ENCODE data around the gene SPTLC3. TPM values are rescaled to one million over a fixed set of nuclear protein-coding genes. Genes with fewer than 3 reads are reported as not detected.

Gene SPTLC3
- total RNA-seq, 1 experiment from 2014 or later = 37.4 TPM

DNA sequence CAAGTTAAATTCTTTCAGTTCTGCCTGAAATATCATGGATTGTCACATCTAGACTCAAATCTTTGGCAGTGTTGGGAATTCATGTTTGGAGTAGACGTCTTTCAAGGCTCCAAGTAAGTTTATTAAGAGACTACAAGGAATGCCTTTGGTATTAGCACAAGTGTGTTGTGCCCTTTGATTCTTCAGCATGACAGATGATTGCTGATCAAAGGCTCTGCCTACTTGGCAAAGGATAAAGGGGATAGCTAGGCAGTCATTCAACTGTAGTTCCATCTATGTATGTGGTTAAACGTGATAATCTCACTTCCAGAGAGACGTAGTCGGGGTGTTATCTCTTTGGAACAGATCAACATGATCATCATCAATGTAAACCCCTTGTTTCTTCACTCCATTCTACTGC lies 86.2 kb downstream of the SPTLC3 start:
- no peak for DNase-seq (ENCODE audit: low read depth)

DNA sequence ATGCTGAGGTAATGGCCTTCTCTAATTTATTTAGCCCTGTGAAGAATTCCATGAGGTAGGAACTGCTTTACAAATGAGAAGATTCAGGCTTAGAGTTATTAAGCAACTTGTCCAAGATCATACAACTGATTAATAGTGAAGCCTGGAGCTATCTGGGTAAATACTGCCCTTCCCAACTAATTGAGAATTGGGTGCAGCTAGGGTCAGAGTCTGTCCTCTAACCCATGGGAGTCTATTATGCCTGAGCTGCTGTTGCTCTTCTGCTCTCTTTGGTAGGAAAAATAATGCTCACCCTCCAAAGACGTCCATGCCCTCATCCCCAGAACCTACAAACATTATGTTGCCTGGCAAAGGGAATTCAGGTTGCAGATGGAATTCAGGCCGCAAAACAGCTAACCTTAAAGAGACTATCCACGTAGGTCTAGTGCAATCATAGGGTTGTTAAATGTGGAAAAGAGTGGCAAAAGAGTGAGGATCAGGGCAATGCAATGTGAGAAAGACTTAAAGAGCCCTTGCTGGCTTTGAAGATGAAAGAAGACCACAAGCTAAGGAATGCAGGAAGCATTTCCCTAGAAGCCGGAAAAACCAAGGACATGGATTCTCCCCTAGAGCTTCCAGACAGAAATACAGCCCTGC lies 90.1 kb downstream of the SPTLC3 start:
- no peak for DNase-seq (ENCODE audit: low read depth)

DNA sequence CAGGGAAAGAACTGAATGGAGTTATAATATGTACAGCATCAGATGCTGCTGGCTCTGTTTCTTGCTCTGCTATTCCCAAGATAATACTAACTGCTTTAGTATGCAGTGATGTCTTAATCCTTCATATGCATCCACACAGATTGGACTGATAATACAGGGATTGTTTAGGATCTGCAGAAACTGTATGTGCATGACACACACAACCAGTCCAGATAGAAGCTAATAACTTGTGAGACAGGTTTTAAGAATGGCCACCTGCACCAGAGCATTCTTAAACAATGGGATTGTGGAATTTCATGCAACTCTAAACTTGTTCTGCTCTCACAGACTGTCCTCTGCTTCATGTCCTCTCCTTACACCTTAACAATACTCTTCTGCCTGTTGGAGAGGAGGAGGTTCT lies 90.9 kb downstream of the SPTLC3 start:
- no peak for DNase-seq (ENCODE audit: low read depth)

DNA sequence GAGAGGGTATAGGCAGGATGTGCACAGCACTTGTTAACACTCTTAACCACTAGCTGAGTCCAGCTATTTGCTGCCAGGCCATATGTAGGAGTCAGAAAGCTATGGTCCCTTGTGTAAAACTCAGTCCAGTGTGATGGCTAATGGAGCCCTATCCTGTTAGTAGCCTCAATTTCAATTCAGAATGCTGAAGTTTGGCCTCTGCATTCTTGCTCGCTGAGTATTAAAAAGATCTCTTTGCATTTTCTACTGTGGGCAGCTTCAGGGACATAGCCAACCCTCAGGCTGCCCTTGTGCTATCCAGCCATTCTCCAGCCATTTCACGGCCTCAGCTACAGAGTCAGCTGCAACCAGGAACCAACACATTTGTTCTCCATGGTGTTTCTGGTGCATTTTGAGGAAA lies 92.5 kb downstream of the SPTLC3 start:
- peak; percentile 32 for DNase-seq (ENCODE audit: low read depth)

DNA sequence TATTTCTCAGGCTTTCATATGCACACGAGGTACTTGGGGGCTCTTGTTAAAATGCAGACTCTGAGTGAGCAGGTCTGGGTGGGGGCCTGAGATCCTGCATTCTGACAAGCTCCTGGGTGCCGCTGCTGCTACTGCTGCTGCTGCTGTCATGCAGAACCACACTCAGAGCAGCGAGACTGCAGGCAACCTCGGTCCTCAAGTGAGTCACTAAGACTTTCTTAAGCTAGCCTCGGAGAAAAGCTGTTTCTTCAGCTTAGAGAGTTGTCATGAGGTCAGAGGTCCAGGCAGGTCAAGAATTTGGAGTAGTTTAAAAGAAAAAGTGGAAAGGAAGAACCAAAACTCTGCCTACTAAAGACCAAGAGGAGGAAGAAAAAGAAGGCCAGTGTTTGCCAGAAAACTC lies 92.9 kb downstream of the SPTLC3 start:
- peak; percentile 67 for DNase-seq (ENCODE audit: low read depth)

DNA sequence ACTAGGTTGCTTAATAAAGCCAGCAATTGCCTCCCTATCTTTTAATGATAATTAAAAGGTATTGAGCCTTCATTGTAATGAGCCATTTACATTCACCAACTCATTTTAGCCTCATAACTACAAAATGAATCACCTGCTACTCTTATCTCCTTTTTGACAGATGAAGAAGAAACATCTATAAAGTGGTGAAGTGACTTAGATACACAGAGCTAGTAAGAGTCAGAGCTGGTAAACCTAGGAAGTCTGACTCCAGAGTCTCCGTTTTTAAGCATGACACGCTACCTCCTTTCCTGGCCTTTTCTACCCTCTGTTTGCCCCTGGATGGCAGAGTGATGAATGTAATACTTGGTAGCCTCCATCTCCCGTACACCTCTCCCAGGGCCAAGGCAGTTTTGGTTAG lies 93.5 kb downstream of the SPTLC3 start:
- DNase-seq (ENCODE audit: low read depth) = no peak

DNA sequence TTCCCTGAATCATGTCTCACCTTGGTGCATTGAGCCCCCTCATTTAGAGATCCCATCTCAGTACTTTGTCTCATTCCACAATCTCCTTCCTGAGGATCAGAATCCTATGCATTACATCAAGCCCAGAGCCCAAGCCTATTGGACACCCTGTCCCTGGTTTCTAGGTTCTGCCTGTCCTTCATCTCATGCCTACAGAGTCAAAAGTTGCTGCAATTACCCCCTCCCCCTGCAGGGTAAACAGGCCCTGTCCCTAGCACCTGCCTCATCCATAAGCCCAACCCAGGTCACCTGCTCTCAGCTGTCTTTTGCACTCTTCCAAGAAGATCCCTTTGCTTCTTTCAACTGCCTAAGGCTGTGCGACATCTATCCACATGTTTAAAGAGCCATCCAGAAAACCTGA lies 93.9 kb downstream of the SPTLC3 start:
- DNase-seq (ENCODE audit: low read depth) = no peak

DNA sequence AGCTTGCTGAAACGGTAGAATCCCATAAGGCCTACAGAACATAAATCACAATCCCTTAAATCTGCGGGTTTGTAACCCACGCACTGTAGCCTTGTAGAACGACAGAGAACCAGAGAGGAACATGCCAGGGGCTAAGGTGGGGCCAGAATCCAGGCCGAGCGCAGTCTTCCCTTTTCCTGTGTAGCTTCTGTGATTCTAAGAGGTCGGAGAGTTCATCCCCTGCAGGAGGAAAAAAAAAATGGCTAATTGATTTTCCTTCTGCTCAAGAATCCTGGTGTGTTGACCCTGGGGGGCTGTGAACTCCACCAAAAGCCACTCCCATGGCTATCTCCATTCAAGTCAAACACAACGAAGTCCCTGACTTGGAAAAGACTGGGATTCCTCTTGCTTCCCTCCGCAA lies 96.3 kb downstream of the SPTLC3 start:
- DNase-seq (ENCODE audit: low read depth) = no peak

DNA sequence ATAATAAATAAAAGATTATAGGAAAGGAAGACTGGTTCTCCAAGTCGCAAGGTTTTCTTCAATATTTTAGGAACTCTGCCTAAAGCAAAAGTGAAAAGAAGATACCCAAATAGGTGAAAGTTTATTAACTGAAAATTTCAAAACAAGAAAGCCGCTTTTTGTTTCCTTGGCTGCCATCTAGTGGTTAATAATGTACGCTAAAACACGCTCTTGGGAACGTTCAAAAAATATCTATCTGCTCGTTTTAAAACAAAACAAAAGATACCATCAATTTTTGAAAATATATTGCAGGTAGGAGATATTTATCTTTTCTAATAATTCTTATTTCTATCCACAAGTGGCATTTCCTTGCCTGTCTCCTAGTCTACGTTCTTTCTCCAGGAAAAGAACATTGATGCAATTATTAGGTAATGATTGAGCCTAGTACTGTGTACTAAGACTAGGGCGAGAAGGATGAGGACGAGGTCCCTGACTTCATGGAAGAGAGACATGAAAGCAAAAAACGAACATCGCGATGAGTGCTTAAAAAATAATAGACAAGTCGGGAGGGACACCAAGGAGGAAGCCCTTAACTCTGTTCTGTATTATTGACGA lies 97.2 kb downstream of the SPTLC3 start:
- peak; percentile 51 for DNase-seq (ENCODE audit: low read depth)

DNA sequence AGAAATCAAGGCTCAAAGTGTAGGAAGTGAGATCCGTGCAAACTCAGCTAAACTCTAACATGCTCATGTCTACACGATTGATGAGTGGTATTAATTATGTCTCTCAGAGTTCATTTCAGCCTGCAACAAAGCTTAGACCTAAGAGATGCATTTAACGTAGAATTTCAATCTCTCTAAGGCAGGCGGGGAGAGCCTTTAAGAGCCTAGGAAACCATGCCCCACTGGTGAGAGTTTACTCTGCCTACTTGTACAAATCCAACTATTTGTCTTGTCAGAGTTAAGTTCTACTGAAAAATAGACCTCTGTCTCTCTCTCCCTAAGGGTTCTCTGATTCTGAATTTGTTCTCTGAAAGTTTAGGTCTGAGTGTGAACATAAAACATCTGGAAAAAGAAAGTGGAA lies 100.9 kb downstream of the SPTLC3 start:
- no peak for DNase-seq (ENCODE audit: low read depth)

DNA sequence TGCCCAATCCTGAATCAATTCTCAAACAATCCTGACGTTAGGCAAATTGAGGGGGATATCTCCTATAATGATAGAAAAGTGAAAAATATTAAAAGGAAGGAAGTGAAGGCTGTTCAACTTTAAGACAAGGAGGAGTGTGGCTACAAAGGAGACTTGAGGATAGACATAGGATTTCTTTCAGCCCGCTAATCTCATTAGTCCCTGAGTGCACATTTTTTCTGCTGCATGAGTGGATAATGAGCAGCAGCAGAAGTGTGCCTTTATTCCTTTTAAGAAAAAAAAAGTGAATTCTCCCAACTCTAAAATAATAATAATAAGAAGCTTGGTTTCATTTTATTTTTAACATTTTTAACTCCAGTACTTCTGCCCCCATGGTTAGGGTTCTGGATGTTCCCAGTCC lies 102.0 kb downstream of the SPTLC3 start:
- no peak for DNase-seq (ENCODE audit: low read depth)

DNA sequence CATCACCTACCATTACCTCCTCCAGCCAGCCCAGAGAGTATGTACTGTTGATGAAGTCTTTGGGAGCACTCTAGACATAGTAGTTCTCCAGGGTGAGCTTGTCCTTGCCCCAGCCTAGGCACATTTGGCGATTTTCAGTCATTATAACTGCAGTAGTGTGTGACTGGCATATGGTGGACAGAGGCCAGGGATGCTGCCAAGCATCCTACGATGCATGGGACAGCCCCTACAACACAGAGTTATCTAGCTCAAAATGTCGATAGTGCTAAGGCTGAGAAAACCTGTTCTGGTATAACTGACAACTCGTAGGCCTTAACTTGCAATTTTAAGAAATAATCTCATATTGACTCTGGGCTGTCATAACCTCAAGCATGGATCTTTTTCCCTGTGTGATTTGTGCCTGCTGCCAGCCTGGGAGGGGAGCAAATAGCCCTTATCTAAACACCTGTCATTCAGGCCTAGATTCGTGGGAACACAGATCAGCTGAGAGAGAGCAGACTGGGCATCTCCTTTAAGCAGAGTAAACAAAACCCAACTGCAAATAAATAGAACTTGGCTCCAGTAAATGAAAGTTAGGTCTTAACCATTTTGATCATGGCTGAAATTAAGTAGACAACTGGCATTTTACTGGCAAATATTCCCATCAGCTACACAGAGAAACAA lies 102.6 kb downstream of the SPTLC3 start:
- DNase-seq (ENCODE audit: low read depth) = no peak

DNA sequence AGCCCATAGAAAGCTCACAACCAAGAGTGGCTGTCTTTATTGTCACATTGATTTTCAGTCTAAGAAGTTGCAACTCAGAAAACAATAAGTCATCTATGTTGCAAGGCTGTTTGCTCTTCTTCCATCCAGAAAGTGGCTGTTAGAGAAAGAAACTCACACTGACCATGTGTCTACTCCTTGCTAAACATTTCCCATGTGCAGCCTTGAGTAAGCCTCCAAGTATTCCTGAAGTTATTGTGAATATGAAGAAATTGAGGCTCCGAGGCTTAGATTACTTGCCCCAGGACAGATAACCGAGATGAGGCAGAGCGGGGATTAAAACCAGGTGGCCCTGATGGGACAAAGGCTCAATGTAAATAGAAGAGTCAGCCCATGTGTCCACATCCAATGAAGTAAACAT lies 105.0 kb downstream of the SPTLC3 start:
- DNase-seq (ENCODE audit: low read depth) = no peak

DNA sequence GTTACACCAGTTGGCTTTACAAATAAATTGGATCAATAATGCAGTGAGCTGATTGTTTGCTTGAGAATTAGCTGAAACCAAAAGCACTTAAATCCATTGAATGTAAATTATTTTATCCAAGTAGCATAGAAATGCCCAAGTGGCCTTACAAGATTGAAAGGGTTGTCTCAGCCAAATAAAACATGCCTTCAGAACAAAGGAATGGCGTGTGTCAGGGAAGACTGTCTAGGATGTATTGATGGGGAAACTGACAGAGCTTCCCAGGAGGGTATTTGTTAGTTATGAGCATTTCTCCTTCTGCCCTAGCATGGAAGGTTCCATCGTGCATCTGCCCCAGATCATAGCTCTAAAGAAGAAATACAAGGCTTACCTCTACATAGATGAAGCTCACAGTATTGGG lies 108.4 kb downstream of the SPTLC3 start:
- DNase-seq (ENCODE audit: low read depth) = no peak

DNA sequence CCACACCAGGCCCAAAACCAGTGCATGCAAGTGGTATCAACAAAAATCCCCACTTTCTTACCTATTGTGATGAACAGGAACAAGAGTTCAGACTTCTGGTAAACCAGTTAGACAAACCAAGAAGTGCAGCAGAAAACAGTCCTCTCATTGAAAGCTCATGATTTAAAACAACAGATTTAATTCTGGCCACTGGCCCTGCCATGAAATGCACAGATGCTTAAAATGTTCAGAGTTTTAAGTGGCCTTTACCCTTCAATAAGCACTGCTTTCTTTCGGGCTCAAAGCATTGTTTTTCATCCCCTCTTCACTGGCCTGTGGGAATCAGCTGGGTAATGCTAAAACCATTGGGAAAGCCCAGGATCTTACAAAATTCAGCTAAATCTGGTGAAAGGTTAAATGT lies 109.9 kb downstream of the SPTLC3 start:
- no peak for DNase-seq (ENCODE audit: low read depth)

DNA sequence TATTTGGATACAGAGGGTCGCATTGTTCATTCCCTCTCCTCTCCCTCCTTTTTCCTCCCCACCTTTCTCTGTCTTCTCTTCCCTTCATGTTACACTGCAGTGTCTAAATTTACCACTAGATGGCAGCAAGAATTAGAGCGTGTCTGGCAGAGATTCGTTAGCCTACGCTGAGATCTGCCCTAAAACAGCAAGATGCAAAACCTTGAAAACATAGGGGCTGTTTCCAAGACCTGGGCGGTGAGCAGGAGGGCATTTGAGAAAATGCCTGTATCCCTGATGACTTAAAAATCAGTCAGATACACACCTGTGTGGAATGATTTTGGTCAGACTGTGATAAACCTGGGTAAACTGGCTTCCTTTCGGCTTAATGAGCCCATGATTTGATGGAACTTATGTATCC lies 110.8 kb downstream of the SPTLC3 start:
- peak; percentile 62 for DNase-seq (ENCODE audit: low read depth)

DNA sequence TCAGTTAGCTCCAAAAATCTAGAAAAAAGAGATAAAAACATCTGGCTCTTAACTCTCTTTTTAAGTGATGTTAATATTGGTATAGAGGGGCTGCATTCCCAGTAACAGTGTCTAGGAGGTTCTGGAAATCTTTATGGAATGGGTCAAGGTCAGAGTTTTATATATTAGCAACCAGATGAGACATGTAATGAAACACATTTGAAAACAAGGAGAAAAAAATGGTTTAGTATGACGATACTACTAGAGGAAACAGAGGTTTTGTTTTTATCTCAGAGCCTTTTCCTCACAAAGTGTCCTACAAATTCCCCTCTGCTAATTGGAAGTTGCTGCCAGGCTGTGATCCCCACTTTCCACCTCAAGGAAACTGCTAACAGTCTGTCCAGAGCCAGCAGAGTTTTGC lies 111.7 kb downstream of the SPTLC3 start:
- no peak for DNase-seq (ENCODE audit: low read depth)

DNA sequence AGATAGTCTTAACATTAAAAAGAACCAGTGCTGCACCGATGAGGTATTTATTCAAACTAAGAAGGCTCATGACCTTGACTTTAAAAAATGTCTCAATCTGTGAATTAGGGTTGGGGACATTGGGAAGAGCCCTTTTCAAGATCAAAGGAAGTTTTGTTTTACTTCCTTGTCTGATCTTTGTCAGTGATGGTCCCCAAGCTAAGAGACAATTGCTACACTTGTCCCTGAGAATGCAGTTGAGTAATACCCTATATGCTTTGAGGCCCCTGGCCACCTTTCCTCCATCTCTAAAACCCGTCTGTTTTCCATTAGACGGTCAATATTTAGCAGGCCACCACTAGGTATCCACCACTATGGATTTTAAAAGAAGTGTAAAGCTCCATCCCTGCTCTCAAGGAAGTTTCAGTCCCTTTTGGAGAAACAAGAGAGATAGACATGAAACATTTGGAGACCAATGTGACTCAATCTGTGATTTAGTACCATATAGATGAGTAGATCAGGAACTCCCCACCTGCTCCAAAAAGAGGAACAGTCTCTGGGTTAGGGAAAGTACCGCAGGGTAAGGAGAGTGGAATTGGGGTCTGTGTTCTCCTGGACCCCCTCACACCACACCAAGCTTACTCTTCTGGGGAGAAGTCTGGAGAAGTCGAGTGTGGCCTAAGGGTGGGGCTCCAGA lies 113.2 kb downstream of the SPTLC3 start:
- no peak for DNase-seq (ENCODE audit: low read depth)

DNA sequence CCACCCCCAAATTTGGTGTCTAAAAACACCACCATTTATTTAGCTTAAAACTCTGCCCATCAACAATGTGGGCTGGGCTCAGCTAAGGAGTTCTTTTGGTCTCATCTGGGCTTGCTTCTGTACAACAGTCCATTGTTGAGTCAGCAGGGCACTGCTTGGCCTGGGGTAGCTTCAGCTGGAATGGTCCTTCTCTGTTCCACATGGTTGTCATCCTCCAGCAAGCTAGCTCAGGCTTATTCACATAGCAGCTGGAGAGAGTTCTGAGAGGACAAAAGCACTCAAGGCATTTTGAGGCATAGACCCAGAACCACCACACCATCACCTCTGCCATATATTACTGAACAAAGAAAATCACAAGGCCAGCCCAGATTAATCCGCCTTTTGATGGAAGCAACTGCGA lies 116.7 kb downstream of the SPTLC3 start:
- no peak for DNase-seq (ENCODE audit: low read depth)

DNA sequence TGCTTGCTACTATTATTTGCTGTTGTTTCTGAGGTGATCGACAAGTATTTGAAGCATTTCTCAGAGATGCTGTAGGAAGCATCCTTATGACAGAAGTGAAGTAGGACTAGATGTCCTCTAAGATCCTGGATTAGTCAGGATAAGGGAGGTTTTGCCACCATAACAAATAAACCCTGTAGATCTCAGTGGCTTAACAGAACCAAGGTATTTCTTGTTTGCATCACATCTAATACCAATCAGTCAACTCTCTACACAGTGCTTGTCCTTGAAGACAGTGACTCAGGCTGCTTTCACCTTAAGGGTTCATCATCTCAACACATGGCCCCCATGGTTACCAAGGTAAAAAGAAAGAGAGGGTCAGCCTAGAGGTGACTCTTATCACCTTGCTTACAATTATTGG lies 119.4 kb downstream of the SPTLC3 start:
- DNase-seq (ENCODE audit: low read depth) = no peak

DNA sequence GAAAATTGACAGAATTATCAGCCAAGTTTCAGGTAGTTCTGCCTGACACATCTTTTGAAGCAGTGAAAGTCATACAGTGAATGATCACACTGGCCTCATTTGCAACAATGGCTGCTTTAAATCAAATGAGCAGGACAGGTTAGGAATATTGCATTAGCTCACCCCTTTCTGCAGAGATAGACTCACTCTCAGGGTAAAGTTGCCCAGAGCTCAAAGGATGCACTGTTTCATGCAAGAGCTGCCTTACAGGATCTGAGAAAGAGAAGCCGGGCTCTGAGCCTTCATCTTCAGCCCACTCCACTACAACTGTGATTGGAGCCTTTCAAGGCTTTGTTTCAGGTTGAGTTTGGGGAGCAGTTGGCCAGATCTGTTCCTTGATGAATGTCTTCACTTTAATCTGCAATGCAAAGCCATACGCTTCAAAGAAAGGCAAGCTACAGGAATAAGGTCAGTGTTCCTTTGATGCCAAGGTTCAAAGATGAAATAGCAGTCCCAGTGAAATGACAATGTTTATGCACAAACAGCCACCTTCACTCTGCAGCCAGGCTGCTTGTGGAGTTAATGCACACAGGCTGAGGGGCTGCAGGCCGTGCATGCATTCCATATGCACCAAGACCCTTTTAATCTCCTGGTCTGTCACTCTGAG lies 121.4 kb downstream of the SPTLC3 start:
- no peak for DNase-seq (ENCODE audit: low read depth)

DNA sequence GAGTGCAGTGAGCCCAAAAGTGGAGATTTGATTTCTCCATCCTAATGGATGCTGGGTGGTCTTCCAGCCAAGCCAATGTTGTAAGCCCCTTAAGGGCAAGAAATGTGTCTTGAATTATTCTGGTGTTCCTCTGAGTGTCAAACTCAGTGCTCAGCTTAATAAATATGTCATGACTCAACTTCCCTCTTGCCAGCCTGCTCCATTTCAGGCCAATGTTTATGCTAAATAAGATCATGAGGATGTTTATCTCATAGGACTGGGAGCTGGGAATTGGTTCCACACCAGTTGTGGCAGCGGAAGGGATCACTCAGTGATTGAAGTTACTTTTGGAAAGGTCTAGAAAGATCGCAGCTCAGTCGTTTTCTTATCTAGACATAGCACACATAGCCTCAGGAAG lies 121.9 kb downstream of the SPTLC3 start:
- DNase-seq (ENCODE audit: low read depth) = no peak
